OCI-LY1 (cell line): ENCODE measurements around the gene EDDM3A.
A peak's percentile ranks its signal among the peaks of the same experiment; 100 is the strongest.

ENCODE experiments used
- EZH2 ChIP-seq: fragments of 200-600 bp; sonication (generic), shearing (Covaris generic); IDR thresholded peaks from 2 replicates; pipeline ENCODE4 v1.8.0; 2017; ENCODE audit warnings: borderline replicate concordance, mixed run types, mild to moderate bottlenecking, antibody characterized with exemption, low read length, moderate library complexity, mixed read lengths
- TF ChIP-seq, protein P1 (sequence below): fragments of 200-600 bp; sonication (generic), shearing (Covaris generic); IDR thresholded peaks from 2 replicates; pipeline ENCODE4 v1.5.1; 2017; ENCODE audit warnings: mild to moderate bottlenecking, antibody characterized with exemption, low read length, moderate library complexity, mixed read lengths

DNA sequence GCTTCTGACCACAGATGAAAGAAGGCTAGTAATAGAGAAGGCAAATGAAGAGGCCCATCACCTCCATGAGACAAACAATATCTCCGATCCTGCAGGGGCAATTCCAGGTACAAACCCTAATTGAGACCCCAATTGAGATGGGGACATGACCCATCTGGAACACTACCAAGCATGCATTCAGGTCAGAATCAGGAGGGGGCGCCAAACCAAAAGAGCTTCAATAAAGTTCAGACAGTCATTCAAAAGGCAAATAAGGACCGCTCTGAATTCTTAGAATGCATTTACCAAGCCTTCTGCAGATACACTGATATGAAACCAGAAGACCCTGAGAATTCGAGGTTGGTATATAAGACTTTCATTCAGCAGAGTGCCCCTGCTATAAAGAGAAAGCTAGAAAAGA lies 12.3 kb downstream of the EDDM3A start:
- TF ChIP-seq, protein P1, sequence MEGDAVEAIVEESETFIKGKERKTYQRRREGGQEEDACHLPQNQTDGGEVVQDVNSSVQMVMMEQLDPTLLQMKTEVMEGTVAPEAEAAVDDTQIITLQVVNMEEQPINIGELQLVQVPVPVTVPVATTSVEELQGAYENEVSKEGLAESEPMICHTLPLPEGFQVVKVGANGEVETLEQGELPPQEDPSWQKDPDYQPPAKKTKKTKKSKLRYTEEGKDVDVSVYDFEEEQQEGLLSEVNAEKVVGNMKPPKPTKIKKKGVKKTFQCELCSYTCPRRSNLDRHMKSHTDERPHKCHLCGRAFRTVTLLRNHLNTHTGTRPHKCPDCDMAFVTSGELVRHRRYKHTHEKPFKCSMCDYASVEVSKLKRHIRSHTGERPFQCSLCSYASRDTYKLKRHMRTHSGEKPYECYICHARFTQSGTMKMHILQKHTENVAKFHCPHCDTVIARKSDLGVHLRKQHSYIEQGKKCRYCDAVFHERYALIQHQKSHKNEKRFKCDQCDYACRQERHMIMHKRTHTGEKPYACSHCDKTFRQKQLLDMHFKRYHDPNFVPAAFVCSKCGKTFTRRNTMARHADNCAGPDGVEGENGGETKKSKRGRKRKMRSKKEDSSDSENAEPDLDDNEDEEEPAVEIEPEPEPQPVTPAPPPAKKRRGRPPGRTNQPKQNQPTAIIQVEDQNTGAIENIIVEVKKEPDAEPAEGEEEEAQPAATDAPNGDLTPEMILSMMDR: peak; percentile 55
- no peak for TF ChIP-seq EZH2
